ENCODE data around the gene LDLRAD4. TPM values are rescaled to one million over a fixed set of nuclear protein-coding genes. Genes with fewer than 3 reads are reported as not detected.

The LDLRAD4 gene
- polyA plus RNA-seq, 1 of the 3 experiments (the other 2 are of a cell fraction): 0.16 TPM

- TF ChIP-seq POLR2AphosphoS5 (IDR thresholded peaks at IDR 0.05; ENCODE audit: low read depth, low read length) (no peak), RFX5 (IDR thresholded peaks at IDR 0.05; ENCODE audit: low read length) (no peak)
Observed at GRCh38 chr18:13354402-13354801, 135.8 kb downstream of the LDLRAD4 start (continued).

- H3F3A ChIP-seq (replicated peaks; ENCODE audit: insufficient read depth): no peaks in the 10 kb centered on the region
- WGBS (ENCODE audit: low lambda C conversion rate): 55% methylated on average over 6 of the region's 6 CpGs
- H3K9me2 ChIP-seq: no peaks in the 10 kb centered on the region
- no peak overlapping the region for H3K4me2 ChIP-seq
- no peak for DNase-seq
- no peaks in the 10 kb centered on the region for H3K27me3 ChIP-seq (ENCODE audit: insufficient read depth)
- no peak overlapping the region for H3K27ac ChIP-seq (ENCODE audit: low read depth in 2 of 2, low read length in 1 of 2)
- TF ChIP-seq FOXM1 (IDR thresholded peaks at IDR 0.05; ENCODE audit: low read depth) (no peak), RFX5 (IDR thresholded peaks at IDR 0.05; ENCODE audit: low read length) (no peak), GABPA (IDR thresholded peaks at IDR 0.05; ENCODE audit: low read depth) (no peak), FOXJ3 (CRISPR knock-in tag; IDR thresholded peaks at IDR 0.05) (no peak), RXRA (IDR thresholded peaks at IDR 0.05; ENCODE audit: borderline replicate concordance, low read depth) (no peak), MXI1 (IDR thresholded peaks at IDR 0.05; ENCODE audit: low read depth, low read length) (no peak), RAD21 (IDR thresholded peaks at IDR 0.05; ENCODE audit: low read length) (no peak), REST (IDR thresholded peaks at IDR 0.05; ENCODE audit: low read depth, low read length) (no peak), POLR2AphosphoS5 (IDR thresholded peaks at IDR 0.05; ENCODE audit: low read depth, low read length) (no peak), NFIC (IDR thresholded peaks at IDR 0.05; ENCODE audit: borderline replicate concordance) (no peak), EZH2phosphoT487 (IDR thresholded peaks at IDR 0.05; ENCODE audit: borderline replicate concordance, low read depth) (no peak), ELF1 (IDR thresholded peaks at IDR 0.05) (no peak), JUND (IDR thresholded peaks at IDR 0.05) (no peak)
- TF ChIP-seq, protein P1, sequence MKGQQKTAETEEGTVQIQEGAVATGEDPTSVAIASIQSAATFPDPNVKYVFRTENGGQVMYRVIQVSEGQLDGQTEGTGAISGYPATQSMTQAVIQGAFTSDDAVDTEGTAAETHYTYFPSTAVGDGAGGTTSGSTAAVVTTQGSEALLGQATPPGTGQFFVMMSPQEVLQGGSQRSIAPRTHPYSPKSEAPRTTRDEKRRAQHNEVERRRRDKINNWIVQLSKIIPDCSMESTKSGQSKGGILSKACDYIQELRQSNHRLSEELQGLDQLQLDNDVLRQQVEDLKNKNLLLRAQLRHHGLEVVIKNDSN (IDR thresholded peaks at IDR 0.05; ENCODE audit: borderline replicate concordance, low read depth): no peak
- TF ChIP-seq, protein P2, sequence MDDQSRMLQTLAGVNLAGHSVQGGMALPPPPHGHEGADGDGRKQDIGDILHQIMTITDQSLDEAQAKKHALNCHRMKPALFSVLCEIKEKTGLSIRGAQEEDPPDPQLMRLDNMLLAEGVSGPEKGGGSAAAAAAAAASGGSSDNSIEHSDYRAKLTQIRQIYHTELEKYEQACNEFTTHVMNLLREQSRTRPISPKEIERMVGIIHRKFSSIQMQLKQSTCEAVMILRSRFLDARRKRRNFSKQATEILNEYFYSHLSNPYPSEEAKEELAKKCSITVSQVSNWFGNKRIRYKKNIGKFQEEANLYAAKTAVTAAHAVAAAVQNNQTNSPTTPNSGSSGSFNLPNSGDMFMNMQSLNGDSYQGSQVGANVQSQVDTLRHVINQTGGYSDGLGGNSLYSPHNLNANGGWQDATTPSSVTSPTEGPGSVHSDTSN (IDR thresholded peaks at IDR 0.05): no peak
- H3K9me3 ChIP-seq: no peaks in the 10 kb centered on the region
- no peaks in the 10 kb centered on the region for H3K36me3 ChIP-seq (replicated peaks in 1 of 2; ENCODE audit: control insufficient read depth in 1 of 2, insufficient read depth in 2 of 2, low read length in 1 of 2)
- H3K4me1 ChIP-seq (ENCODE audit: control insufficient read depth in 1 of 2, insufficient read depth in 2 of 2, low read depth in 1 of 2, low read length in 1 of 2): no peaks in the 10 kb centered on the region; a peak in 1 of 4 replicates
- no peak overlapping the region for H3K4me3 ChIP-seq (ENCODE audit: low read depth in 2 of 2, low read length in 1 of 2)
- no peak overlapping the region for H2AFZ ChIP-seq (ENCODE audit: low read depth)
- ChIA-PET POLR2A (no interaction called here), CTCF (no interaction called here)
- no peaks in the 10 kb centered on the region for H4K20me1 ChIP-seq (ENCODE audit: insufficient read depth)
- H3K9ac ChIP-seq: no peak overlapping the region
- no peaks in the 10 kb centered on the region for H3K79me2 ChIP-seq (ENCODE audit: insufficient read depth)
Observed at GRCh38 chr18:13356032-13356431, 137.5 kb downstream of the LDLRAD4 start.

All from SK-N-SH (cell line).